K562 (cell line): ENCODE measurements around the gene IQCF6. TPM values are rescaled to one million over a fixed set of nuclear protein-coding genes. Genes with fewer than 3 reads are reported as not detected.

ENCODE experiments used
- ATAC-seq: fragments of 200-7000 bp; cut with Tn5 transposase; 3 replicates; pipeline ENCODE4 v1.9.1; 2020; ENCODE audit warnings: moderate library complexity
- BruUV-seq: library from RNA; stranded (reverse); fragments of 400-500 nt; replicated peaks from 2 replicates; lab custom pipeline; 2021; lab: Mats Ljungman, UMichigan
- CTCF ChIA-PET: fragments of 300-600 bp; formaldehyde crosslinking; extraction: SDS; loops from one replicate; lab custom pipeline; 2021; ENCODE audit warnings: low intra/inter-chr PET ratio; lab: Yijun Ruan, JAX
- POLR2A ChIA-PET: fragments of 300-600, 350-650 bp; sonication (Branson Sonifier 250); formaldehyde crosslinking; extraction: SDS; loops from one replicate; lab custom pipeline; 2021; ENCODE audit warnings: antibody characterized with exemption, inconsistent platforms; lab: Yijun Ruan, JAX
- DNase-seq, 4 experiments: peaks; one replicate each; pipeline versions ENCODE4 v3.0.0 to v3.0.0-alpha.2; 2011 to 2018; ENCODE audit warnings: low spot score in 3 of 4, mixed read lengths in 3 of 4; ENCODE audit errors: extremely low read depth in 1 of 4
- FAIRE-seq: peaks from 2 replicates; lab custom pipeline; 2011; peaks lifted over from hg19 to GRCh38; lab: Jason Lieb, UNC
- H2AFZ ChIP-seq: 2 replicates; pipeline ENCODE4 v1.6.0; 2011; ENCODE audit warnings: low read depth, low read length, control low read depth, inconsistent platforms
- H3K27ac ChIP-seq: fragments of 200-600 bp; 3 replicates; pipeline ENCODE4 v1.8.0; 2011; ENCODE audit warnings: low read depth, mild to moderate bottlenecking, control low read depth, inconsistent platforms, low read length, moderate library complexity, mixed read lengths; ENCODE audit errors: extremely low read depth
- H3K27me3 ChIP-seq, 2 experiments: fragments of 300-600 bp in 1 of 2; 2 replicates in 1 of 2; 3 replicates in 1 of 2; pipeline versions ENCODE4 v1.6.0 to v1.8.0; 2011; ENCODE audit warnings: inconsistent platforms in 2 of 2, low read length in 2 of 2, mild to moderate bottlenecking in 1 of 2, mixed read lengths in 1 of 2, moderate library complexity in 1 of 2; ENCODE audit not compliant: control insufficient read depth in 2 of 2, insufficient read depth in 2 of 2
- H3K36me3 ChIP-seq: fragments of 300-600 bp; 3 replicates; pipeline ENCODE4 v1.8.0; 2011; ENCODE audit warnings: mild to moderate bottlenecking, low read length, inconsistent platforms; ENCODE audit not compliant: control insufficient read depth, insufficient read depth
- H3K4me1 ChIP-seq, 2 experiments: fragments of 200-600 bp in 1 of 2; replicated peaks in 1 of 2; 2 replicates in 1 of 2; 3 replicates in 1 of 2; pipeline versions ENCODE4 v1.5.1 to v1.8.0; 2011; ENCODE audit warnings: inconsistent platforms in 2 of 2, low read length in 2 of 2, mild to moderate bottlenecking in 1 of 2, mixed read lengths in 1 of 2, moderate library complexity in 1 of 2; ENCODE audit not compliant: control insufficient read depth in 2 of 2, insufficient read depth in 2 of 2
- H3K4me2 ChIP-seq: 2 replicates; pipeline ENCODE4 v1.6.1; 2011; ENCODE audit warnings: low read length, control low read depth, inconsistent platforms, mixed read lengths; ENCODE audit not compliant: insufficient read depth
- H3K4me3 ChIP-seq: fragments of 200-600 bp; sonication (generic), shearing (Covaris generic); 2 replicates; pipeline ENCODE4 v1.5.1; 2016; ENCODE audit warnings: control low read depth, inconsistent platforms
- H3K79me2 ChIP-seq: fragments of 200-600 bp; 3 replicates; pipeline ENCODE4 v1.8.0; 2011; ENCODE audit warnings: low read length, inconsistent platforms; ENCODE audit not compliant: control insufficient read depth, insufficient read depth
- H3K9ac ChIP-seq, 2 experiments: 2 replicates each; pipeline versions ENCODE4 v1.6.0 to v1.6.1; 2011; ENCODE audit warnings: low read depth in 2 of 2, low read length in 2 of 2, control low read depth in 1 of 2, inconsistent platforms in 1 of 2, mild to moderate bottlenecking in 1 of 2, mixed read lengths in 1 of 2; ENCODE audit not compliant: insufficient read depth in 1 of 2
- H3K9me1 ChIP-seq: one replicate; pipeline ENCODE4 v1.6.0; 2011; ENCODE audit warnings: inconsistent platforms, mild to moderate bottlenecking, low read length, moderate library complexity; ENCODE audit not compliant: control insufficient read depth, insufficient read depth
- H3K9me3 ChIP-seq: replicated peaks from 2 replicates; pipeline ENCODE4 v1.5.1; 2011; ENCODE audit warnings: low read depth, low read length, inconsistent platforms; ENCODE audit not compliant: control insufficient read depth, insufficient read depth
- H4K20me1 ChIP-seq: replicated peaks from 2 replicates; pipeline ENCODE4 v1.6.1; 2011; ENCODE audit warnings: low read length, inconsistent platforms, mixed read lengths; ENCODE audit not compliant: control insufficient read depth, insufficient read depth
- ADNP ChIP-seq: fragments of 200-800 bp; sonication (Bioruptor generic); IDR thresholded peaks from 2 replicates; pipeline ENCODE4 v1.6.1; 2016; ENCODE audit warnings: missing genetic modification characterization, missing compliant biosample characterization
- ATF4 ChIP-seq: fragments of 450-650 bp; formaldehyde crosslinking; IDR thresholded peaks from 2 replicates; pipeline ENCODE4 v1.4.0; 2022; ENCODE audit warnings: mild to moderate bottlenecking, moderate library complexity
- BDP1 ChIP-seq: IDR thresholded peaks from 3 replicates; pipeline ENCODE4 v1.6.1; 2011; ENCODE audit not compliant: insufficient read length, insufficient read depth
- BRD4 ChIP-seq: fragments of 200-600 bp; sonication (generic); IDR thresholded peaks from 2 replicates; pipeline ENCODE4 v1.6.1; 2017; ENCODE audit warnings: inconsistent platforms
- CREB1 ChIP-seq, 2 experiments: sonication (generic) in 1 of 2; formaldehyde crosslinking in 1 of 2; IDR thresholded peaks; 2 replicates each; pipeline versions ENCODE4 v1.6.1 to v1.8.0; 2012 to 2022; ENCODE audit warnings: inconsistent platforms in 1 of 2, mild to moderate bottlenecking in 1 of 2, missing genetic modification reagents in 1 of 2, moderate library complexity in 1 of 2
- DACH1 ChIP-seq: fragments of 450-650 bp; IDR thresholded peaks from 2 replicates; pipeline ENCODE4 v1.6.1; 2018; ENCODE audit not compliant: partially characterized antibody
- GATAD2B ChIP-seq: fragments of 450-650 bp; IDR thresholded peaks from 2 replicates; pipeline ENCODE4 v1.6.1; 2017; ENCODE audit warnings: mild to moderate bottlenecking, borderline replicate concordance
- HIVEP1 ChIP-seq: fragments of 250-450 bp; sonication (Bioruptor Pico); IDR thresholded peaks from 2 replicates; pipeline ENCODE4 v1.4.0; 2020; ENCODE audit warnings: mild to moderate bottlenecking
- ILF3 ChIP-seq: fragments of 450-650 bp; IDR thresholded peaks from 2 replicates; pipeline ENCODE4 v1.6.1; 2018; ENCODE audit warnings: antibody characterized with exemption, mild to moderate bottlenecking, moderate library complexity, borderline replicate concordance
- KLF13 ChIP-seq: fragments of 450-650 bp; IDR thresholded peaks from 2 replicates; pipeline ENCODE4 v1.6.1; 2016; ENCODE audit warnings: missing genetic modification characterization, low read depth, mild to moderate bottlenecking, missing compliant biosample characterization, moderate library complexity, borderline replicate concordance
- KLF6 ChIP-seq: fragments of 250-450 bp; sonication (Bioruptor Pico); IDR thresholded peaks from 2 replicates; pipeline ENCODE4 v1.4.0; 2020; ENCODE audit warnings: mild to moderate bottlenecking, moderate library complexity, borderline replicate concordance
- NR2F6 ChIP-seq: fragments of 450-650 bp; formaldehyde crosslinking; IDR thresholded peaks from 2 replicates; pipeline ENCODE4 v1.4.0; 2020; ENCODE audit warnings: mild to moderate bottlenecking
- PCBP1 ChIP-seq: fragments of 200-400 bp; formaldehyde crosslinking; IDR thresholded peaks from 2 replicates; pipeline ENCODE4 v1.6.1; 2018; ENCODE audit warnings: mild to moderate bottlenecking, low read depth, low read length; ENCODE audit not compliant: poor library complexity, severe bottlenecking
- RCOR1 ChIP-seq, 2 experiments: IDR thresholded peaks; 2 replicates each; pipeline ENCODE4 v1.6.1; 2012; ENCODE audit warnings: low read depth in 2 of 2, low read length in 2 of 2, borderline replicate concordance in 1 of 2, improper control_type of control experiment in 1 of 2
- RNF2 ChIP-seq: sonication (generic); IDR thresholded peaks from 2 replicates; pipeline ENCODE4 v1.6.1; 2016
- ZFP30 ChIP-seq: fragments of 250-450 bp; sonication (Bioruptor Pico); IDR thresholded peaks from 2 replicates; pipeline ENCODE4 v1.8.0; 2022; ENCODE audit warnings: moderate library complexity, mild to moderate bottlenecking, inconsistent platforms, borderline replicate concordance
- ZNF3 ChIP-seq: fragments of 250-450 bp; sonication (Bioruptor Pico); IDR thresholded peaks from 2 replicates; pipeline ENCODE4 v1.5.0; 2021; ENCODE audit warnings: mild to moderate bottlenecking, moderate library complexity
- ZNF639 ChIP-seq, 2 experiments: fragments of 200-800 bp in 1 of 2; sonication (Bioruptor generic) in 1 of 2; sonication (generic) in 1 of 2; formaldehyde crosslinking in 1 of 2; IDR thresholded peaks in 1 of 2; conservative IDR thresholded peaks in 1 of 2; 2 replicates each; pipeline versions ENCODE4 v1.5.0 to v1.6.1; 2016 to 2020; ENCODE audit warnings: missing compliant biosample characterization in 1 of 2, missing genetic modification characterization in 1 of 2, missing genetic modification reagents in 1 of 2
- ZNF77 ChIP-seq: fragments of 250-450 bp; sonication (Bioruptor Pico); IDR thresholded peaks from 2 replicates; pipeline ENCODE4 v1.5.0; 2020
- WGBS: fragments of 100-300 bp; shearing (Covaris generic); methylation state at CpG from one replicate; pipeline ENCODE4 v1.1.6; 2016; ENCODE audit warnings: low coverage, mixed read lengths; ENCODE audit not compliant: insufficient coverage; ENCODE audit errors: missing lambda C conversion rate; 5-methylcytosine and 5-hydroxymethylcytosine counted together
- in situ Hi-C: fragments of 300-500 bp; cut with MboI; formaldehyde crosslinking; loops from 4 replicates; pipeline ENCODE4 v1.15.0; 2018; ENCODE audit warnings: inconsistent platforms, mixed read lengths
- intact Hi-C: fragments of 100-400 bp; cut with micrococcal nuclease; formaldehyde crosslinking; loops from 2 replicates; pipeline ENCODE4 v1.14.2; 2022
- polyA plus RNA-seq, 8 experiments: library from polyadenylated mRNA; depleted of rRNA in 4 of 8; stranded (reverse) in 5 of 8; unstranded in 3 of 8; fragments of >200 nt; fragmentation: Nextera tagmentation in 2 of 8; fragmentation: Illumina TruSeq in 1 of 8; extraction: Ambion mirVana in 2 of 8; extraction: Trizol in 1 of 8; gene quantifications; 2 replicates each; pipeline versions ENCODE4 v1.2.1 to v1.2.3, GENCODE V29; 2011 to 2014; ENCODE audit warnings: inconsistent platforms in 1 of 8, missing spikeins in 1 of 8
- total RNA-seq, 7 experiments: library from RNA; depleted of rRNA in 6 of 7; stranded (reverse); fragments of >200 nt in 6 of 7; fragmentation: Illumina TruSeq in 2 of 7; extraction: Trizol in 2 of 7; gene quantifications; 2 replicates each; pipeline versions ENCODE4 v1.2.1 to v1.2.3, GENCODE V29; 2011 to 2021; ENCODE audit warnings: low replicate concordance in 1 of 7
- TF ChIP-seq, protein P1 (sequence below): sonication (generic); formaldehyde crosslinking; IDR thresholded peaks from 2 replicates; pipeline ENCODE4 v1.8.0; 2022; ENCODE audit warnings: missing genetic modification reagents, mild to moderate bottlenecking, borderline replicate concordance

IQCF6 gene
- total and polyA plus RNA-seq, 9 of the 15 experiments (the other 6 are each of a cell fraction or from before 2014, with no cell fraction given): not detected

GRCh38 chr3:51817375-51817774, 38.3 kb upstream of the IQCF6 start:
- Histone ChIP-seq H3K36me3 (no peaks in the 10 kb centered on the region), H3K27ac (no peak overlapping the region), H3K4me3 (no peak overlapping the region), H4K20me1 (no peaks in the 10 kb centered on the region), H3K9me1 (no peaks in the 10 kb centered on the region), H3K79me2 (no peaks in the 10 kb centered on the region), H3K27me3 (peaks cover 3 to 22% of the 10 kb centered on the region in 2 experiments; a peak in 4 of 5 replicates), H3K9me3 (no peaks in the 10 kb centered on the region), H2AFZ (no peak overlapping the region), H3K4me2 (no peak overlapping the region), H3K9ac (no peak overlapping the region), H3K4me1 (no peaks in the 10 kb centered on the region; a peak in 1 of 5 replicates)
- intact Hi-C loops: no loop called here
- no TSS peak for BruUV-seq
- POLR2A ChIA-PET: no interaction called here
- in situ Hi-C loops: no loop called here
- FAIRE-seq (no peak), DNase-seq (no peak), ATAC-seq (no peak)
- CTCF ChIA-PET: no interaction called here
- TF ChIP-seq ZNF3 (CRISPR knock-in tag) (no peak), ZNF639 (CRISPR knock-in tag; conservative IDR thresholded peaks at IDR 0.05 in 1 of 2, IDR thresholded peaks at IDR 0.05 in 1 of 2) (no peak), RCOR1 (IDR thresholded peaks at IDR 0.05; ENCODE audit: borderline replicate concordance in 1 of 2, low read depth in 2 of 2, low read length in 2 of 2) (no peak), HIVEP1 (no peak), ILF3 (no peak), DACH1 (no peak), ZNF77 (CRISPR knock-in tag) (no peak), BDP1 (no peak), ADNP (tag) (no peak), GATAD2B (no peak), PCBP1 (no peak), NR2F6 (no peak), KLF13 (tag) (no peak), KLF6 (no peak), BRD4 (no peak), RNF2 (no peak), CREB1 (IDR thresholded peaks at IDR 0.05) (no peak), CREB1 (CRISPR knock-in tag; IDR thresholded peaks at IDR 0.05) (no peak), ATF4 (no peak), ZFP30 (no peak)
- TF ChIP-seq, protein P1, sequence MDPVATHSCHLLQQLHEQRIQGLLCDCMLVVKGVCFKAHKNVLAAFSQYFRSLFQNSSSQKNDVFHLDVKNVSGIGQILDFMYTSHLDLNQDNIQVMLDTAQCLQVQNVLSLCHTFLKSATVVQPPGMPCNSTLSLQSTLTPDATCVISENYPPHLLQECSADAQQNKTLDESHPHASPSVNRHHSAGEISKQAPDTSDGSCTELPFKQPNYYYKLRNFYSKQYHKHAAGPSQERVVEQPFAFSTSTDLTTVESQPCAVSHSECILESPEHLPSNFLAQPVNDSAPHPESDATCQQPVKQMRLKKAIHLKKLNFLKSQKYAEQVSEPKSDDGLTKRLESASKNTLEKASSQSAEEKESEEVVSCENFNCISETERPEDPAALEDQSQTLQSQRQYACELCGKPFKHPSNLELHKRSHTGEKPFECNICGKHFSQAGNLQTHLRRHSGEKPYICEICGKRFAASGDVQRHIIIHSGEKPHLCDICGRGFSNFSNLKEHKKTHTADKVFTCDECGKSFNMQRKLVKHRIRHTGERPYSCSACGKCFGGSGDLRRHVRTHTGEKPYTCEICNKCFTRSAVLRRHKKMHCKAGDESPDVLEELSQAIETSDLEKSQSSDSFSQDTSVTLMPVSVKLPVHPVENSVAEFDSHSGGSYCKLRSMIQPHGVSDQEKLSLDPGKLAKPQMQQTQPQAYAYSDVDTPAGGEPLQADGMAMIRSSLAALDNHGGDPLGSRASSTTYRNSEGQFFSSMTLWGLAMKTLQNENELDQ (CRISPR knock-in tag): no peak
- WGBS: 0% methylated on average over 1 of the region's 2 CpGs
